Measurements from ENCODE around the gene WDR53.

DNA sequence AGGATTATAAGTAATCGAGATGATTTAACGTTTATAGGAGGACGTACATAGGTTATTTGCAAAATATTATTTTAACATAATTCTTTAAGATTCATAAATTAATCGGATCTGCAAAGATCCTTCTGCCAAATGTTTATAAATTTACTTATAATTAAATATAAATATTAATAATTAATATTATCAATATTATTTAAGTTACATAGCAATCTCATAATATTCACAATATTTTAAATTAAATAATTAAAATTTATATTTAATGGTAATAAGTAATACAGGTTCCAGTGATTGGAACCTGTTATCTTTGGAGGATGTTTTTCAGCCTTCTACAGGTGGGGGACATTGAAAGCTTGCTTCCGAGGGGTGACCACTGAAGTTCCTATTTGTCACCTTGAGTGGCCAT is 16.1 kb downstream of the WDR53 start:
- TF ChIP-seq, protein P1, sequence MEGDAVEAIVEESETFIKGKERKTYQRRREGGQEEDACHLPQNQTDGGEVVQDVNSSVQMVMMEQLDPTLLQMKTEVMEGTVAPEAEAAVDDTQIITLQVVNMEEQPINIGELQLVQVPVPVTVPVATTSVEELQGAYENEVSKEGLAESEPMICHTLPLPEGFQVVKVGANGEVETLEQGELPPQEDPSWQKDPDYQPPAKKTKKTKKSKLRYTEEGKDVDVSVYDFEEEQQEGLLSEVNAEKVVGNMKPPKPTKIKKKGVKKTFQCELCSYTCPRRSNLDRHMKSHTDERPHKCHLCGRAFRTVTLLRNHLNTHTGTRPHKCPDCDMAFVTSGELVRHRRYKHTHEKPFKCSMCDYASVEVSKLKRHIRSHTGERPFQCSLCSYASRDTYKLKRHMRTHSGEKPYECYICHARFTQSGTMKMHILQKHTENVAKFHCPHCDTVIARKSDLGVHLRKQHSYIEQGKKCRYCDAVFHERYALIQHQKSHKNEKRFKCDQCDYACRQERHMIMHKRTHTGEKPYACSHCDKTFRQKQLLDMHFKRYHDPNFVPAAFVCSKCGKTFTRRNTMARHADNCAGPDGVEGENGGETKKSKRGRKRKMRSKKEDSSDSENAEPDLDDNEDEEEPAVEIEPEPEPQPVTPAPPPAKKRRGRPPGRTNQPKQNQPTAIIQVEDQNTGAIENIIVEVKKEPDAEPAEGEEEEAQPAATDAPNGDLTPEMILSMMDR (IDR thresholded peaks at IDR 0.05 in 8 of 11, conservative IDR thresholded peaks at IDR 0.05 in 3 of 11) = no peak
- TF ChIP-seq POLR2AphosphoS5 (IDR thresholded peaks at IDR 0.05) = no peak

Measured in spleen (tissue), 7 donors.